Hematopoietic multipotent progenitor cell treated with erythropoietin and hydrocortisone succinate and interleukin-3 and kit ligand, for 6 days (in vitro differentiated cells): ENCODE results near the gene PRICKLE1.
A peak's percentile ranks its signal among the peaks of the same experiment; 100 is the strongest.

ENCODE experiments used
- DNase-seq: peaks from one replicate; pipeline ENCODE4 v3.0.0-alpha.2; 2015

The PRICKLE1 gene

GRCh38 chr12:42588524-42589464 is 752 bp downstream of the PRICKLE1 start:
- peak; percentile 7 for DNase-seq

- DNase-seq, result no peak
Observed at GRCh38 chr12:42587601-42588523, 1.7 kb downstream of the PRICKLE1 start.

- DNase-seq, result no peak
Observed at GRCh38 chr12:42586268-42586667, 3.3 kb downstream of the PRICKLE1 start.

GRCh38 chr12:42585841-42586216 is 3.7 kb downstream of the PRICKLE1 start:
- DNase-seq, result no peak

GRCh38 chr12:42585154-42585840 is 4.2 kb downstream of the PRICKLE1 start:
- no peak for DNase-seq

GRCh38 chr12:42584651-42585111 is 4.9 kb downstream of the PRICKLE1 start:
- DNase-seq, result no peak

- no peak for DNase-seq
Observed at GRCh38 chr12:42583016-42583415, 6.5 kb downstream of the PRICKLE1 start.

GRCh38 chr12:42582498-42582897 is 7.0 kb downstream of the PRICKLE1 start:
- no peak for DNase-seq

GRCh38 chr12:42582050-42582449 is 7.5 kb downstream of the PRICKLE1 start:
- no peak for DNase-seq

GRCh38 chr12:42576374-42576773 is 13.2 kb downstream of the PRICKLE1 start:
- DNase-seq, result no peak

GRCh38 chr12:42575717-42576116 is 13.8 kb downstream of the PRICKLE1 start:
- DNase-seq, result no peak

GRCh38 chr12:42574851-42575266 is 14.7 kb downstream of the PRICKLE1 start:
- no peak for DNase-seq

- no peak for DNase-seq
Observed at GRCh38 chr12:42571327-42572009, 18.1 kb downstream of the PRICKLE1 start.

GRCh38 chr12:42570076-42570475 is 19.5 kb downstream of the PRICKLE1 start:
- no peak for DNase-seq

GRCh38 chr12:42568952-42569915 is 20.3 kb downstream of the PRICKLE1 start:
- DNase-seq, result peak; percentile 72

GRCh38 chr12:42565633-42566032 is 23.9 kb downstream of the PRICKLE1 start:
- no peak for DNase-seq

GRCh38 chr12:42564996-42565395 is 24.6 kb downstream of the PRICKLE1 start:
- DNase-seq, result no peak

- DNase-seq, result no peak
Observed at GRCh38 chr12:42564556-42564955, 25.0 kb downstream of the PRICKLE1 start.

- DNase-seq, result no peak
Observed at GRCh38 chr12:42560977-42561376, 28.6 kb downstream of the PRICKLE1 start.

- no peak for DNase-seq
Observed at GRCh38 chr12:42557586-42558172, 31.9 kb downstream of the PRICKLE1 start.

- no peak for DNase-seq
Observed at GRCh38 chr12:42556917-42557316, 32.6 kb downstream of the PRICKLE1 start.
